Motor neuron (in vitro differentiated cells): ENCODE results near the gene ABCA13. TPM values are rescaled to one million over a fixed set of nuclear protein-coding genes. Genes with fewer than 3 reads are reported as not detected.

Experiments used
- ATAC-seq, 8 experiments: fragments of 200-7000 bp; cut with Tn5 transposase; replicated peaks in 6 of 8; 2 replicates each; pipeline ENCODE4 v1.8.0; 2021; ENCODE audit warnings: mild to moderate bottlenecking in 8 of 8, moderate library complexity in 8 of 8
- H3K27ac ChIP-seq, 2 donors: fragments of 250-450 bp; sonication (Bioruptor Pico); 2 replicates each; pipeline ENCODE4 v1.9.0; 2021; ENCODE audit warnings: antibody characterized with exemption in 2 of 2, mild to moderate bottlenecking in 2 of 2, moderate library complexity in 1 of 2
- H3K4me1 ChIP-seq, 2 donors: fragments of 250-450 bp; sonication (Bioruptor Pico); replicated peaks in 1 of 2; 2 replicates each; pipeline ENCODE4 v1.6.1; 2021; ENCODE audit warnings: antibody characterized with exemption in 2 of 2, mild to moderate bottlenecking in 2 of 2, moderate library complexity in 1 of 2
- H3K4me3 ChIP-seq, 5 donors: fragments of 250-450 bp; sonication (Bioruptor Pico); 2 replicates each; pipeline ENCODE4 v1.9.0; 2021; ENCODE audit warnings: antibody characterized with exemption in 5 of 5, mild to moderate bottlenecking in 5 of 5, moderate library complexity in 4 of 5
- WGBS, 10 experiments: fragments of 450-650 bp; shearing (Covaris generic); methylation state at CpG; one replicate each; pipeline ENCODE4 v1.0.0; 2022; 5-methylcytosine and 5-hydroxymethylcytosine counted together
- in situ Hi-C, 9 experiments: fragments of 400-800 bp; cut with MboI; loops; one replicate each; pipeline ENCODE4 v1.15.0; 2021; ENCODE audit warnings: low sequenced_read_pairs in 9 of 9, low pct_unique_long_range_greater_than_20kb in 2 of 9; ENCODE audit not compliant: unreplicated experiment in 9 of 9
- total RNA-seq, 8 experiments: library from RNA; unstranded; fragments of 300-600 nt; gene quantifications; 2 replicates each; pipeline versions ENCODE4 v1.2.3 to v1.2.4, GENCODE V29; 2022

Gene ABCA13
- total RNA-seq, 8 experiments from 2014 or later: 0.16 to 89.0 (median 1.0) TPM

DNA sequence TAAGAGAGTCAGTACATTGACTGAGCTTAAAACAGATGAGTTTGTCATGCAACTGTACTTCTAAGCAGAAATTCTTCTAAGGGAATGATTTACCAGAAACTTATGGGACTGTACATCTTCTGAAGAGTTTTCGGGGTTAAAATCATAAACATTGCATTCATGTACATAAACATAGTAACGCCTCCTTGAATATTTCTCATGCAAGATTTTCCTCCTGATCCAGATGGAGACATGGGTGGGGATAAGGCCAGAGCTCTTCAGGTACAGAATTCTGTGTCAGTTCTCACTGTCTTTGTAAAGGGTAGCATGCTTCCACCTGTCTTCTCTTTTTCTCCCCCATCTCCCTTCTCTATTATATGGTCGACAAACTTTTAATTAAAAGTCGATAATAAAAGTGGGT lies 335.3 kb downstream of the ABCA13 start:
- ATAC-seq: peak in 3 of 8 experiments; percentile 25 to 69 (median 58)
- peaks cover 8 to 14% of the 10 kb centered on the region in 2 donors for H3K4me1 ChIP-seq
- no peak overlapping the region for H3K4me3 ChIP-seq
- no peak overlapping the region for H3K27ac ChIP-seq
- in situ Hi-C loops: no loop called here
- WGBS, 10 experiments: 7 to 100% (median 78%) methylated on average over 2 to 4 of the region's 4 CpGs

DNA sequence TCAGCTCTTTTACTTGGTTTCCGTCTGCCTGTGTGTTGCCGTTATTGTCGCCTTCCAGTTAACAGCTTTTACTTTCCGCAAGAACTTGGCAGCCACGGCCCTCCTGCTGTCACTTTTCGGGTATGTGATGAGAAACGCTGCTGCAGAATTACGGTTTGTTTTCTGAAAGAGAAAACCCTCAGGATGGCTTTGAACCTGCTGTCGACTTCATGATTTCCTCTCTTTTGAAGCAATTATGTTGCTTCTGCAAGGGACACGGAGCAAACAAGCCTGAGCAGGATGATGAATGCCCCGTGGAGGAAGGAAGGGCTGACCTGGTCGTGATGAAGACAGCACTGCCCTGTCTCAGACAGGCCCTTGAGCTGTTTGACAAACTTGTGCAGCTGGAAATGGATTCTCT lies 339.8 kb downstream of the ABCA13 start:
- Histone ChIP-seq H3K4me1 (peaks cover 14% of the 10 kb centered on the region in 2 donors), H3K4me3 (no peak overlapping the region), H3K27ac (no peak overlapping the region)
- peak in 6 of 8 experiments; percentile 46 to 100 (median 98) for ATAC-seq
- WGBS, 10 experiments: 0 to 39% (median 18%) methylated on average over 1 to 12 of the region's 12 CpGs
- in situ Hi-C loops: no loop called here

DNA sequence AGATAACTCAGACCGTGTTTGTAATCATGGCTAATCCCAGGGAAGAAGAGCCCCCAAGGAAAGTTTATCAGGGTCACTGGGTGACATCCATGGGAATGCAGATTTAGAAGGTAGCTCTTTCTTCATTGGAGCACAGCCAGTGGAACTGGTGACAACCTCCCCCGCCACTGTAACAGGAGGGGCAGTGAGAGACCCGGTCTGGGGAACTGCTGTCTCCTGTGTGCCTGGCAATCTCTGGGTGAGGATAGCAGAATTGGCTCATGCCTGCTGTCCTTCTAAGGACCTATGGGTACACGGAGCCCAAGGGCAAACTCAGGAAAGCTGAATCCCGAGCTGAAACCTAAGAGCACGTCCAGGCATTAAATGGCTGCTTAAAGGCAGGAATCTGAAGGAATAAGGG lies 341.6 kb downstream of the ABCA13 start:
- Histone ChIP-seq H3K4me1 (peaks cover 14 to 16% of the 10 kb centered on the region in 2 donors), H3K4me3 (no peak overlapping the region), H3K27ac (no peak overlapping the region)
- ATAC-seq: no peak
- 0 to 85% (median 62%) methylated on average over 2 to 5 of the region's 6 CpGs for WGBS, 10 experiments
- in situ Hi-C loops: no loop called here

DNA sequence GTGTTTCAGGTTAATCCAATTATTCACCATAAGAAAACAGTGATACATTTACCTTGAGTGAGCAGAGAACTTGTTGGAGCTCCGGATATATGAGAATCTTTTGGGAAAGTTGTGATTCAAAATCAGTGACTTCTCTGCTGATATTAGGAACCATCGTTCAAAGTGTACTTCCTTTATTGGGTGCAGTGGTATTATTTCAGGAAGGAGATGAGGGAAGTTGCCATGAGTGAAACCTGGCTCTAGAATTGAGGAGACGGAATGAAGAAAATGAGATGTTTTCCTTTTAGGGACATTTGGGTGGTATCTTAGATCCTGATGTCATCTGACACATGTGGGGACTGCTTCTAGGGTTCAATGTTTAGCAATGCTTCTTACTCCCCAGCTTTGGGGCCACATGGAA lies 343.9 kb downstream of the ABCA13 start:
- no peak for ATAC-seq
- in situ Hi-C loops: no loop called here
- H3K4me3 ChIP-seq: no peak overlapping the region
- peaks cover 11 to 14% of the 10 kb centered on the region in 2 donors for H3K4me1 ChIP-seq
- no peak overlapping the region for H3K27ac ChIP-seq
- 29 to 100% (median 77%) methylated on average over 1 to 3 of the region's 3 CpGs; no CpG with 5 or more reads in 1 of the 10 experiments for WGBS, 10 experiments

DNA sequence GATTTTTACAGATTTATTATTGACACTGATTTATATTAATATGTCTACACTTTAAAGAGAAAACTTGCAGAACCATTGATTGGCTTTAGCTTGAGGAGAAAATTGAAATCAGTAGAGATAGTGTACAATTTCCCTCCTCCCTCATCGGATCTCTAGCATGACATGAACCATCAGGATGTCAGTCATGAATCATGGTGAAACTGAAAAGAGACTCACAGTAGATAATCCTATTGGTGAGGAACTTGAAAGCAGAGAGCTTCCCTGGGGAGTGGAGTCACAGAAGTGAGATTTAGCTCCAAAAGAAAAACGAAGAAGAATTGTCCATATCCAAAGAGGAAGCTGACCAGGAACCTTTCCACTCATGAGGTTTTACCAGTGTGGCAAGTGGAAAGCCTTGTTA lies 346.8 kb downstream of the ABCA13 start:
- ATAC-seq: no peak
- 0 to 71% (median 57%) methylated on average over 1 to 2 of the region's 2 CpGs for WGBS, 10 experiments
- Histone ChIP-seq H3K27ac (no peak overlapping the region), H3K4me3 (no peak overlapping the region), H3K4me1 (peaks cover 0 to 8% of the 10 kb centered on the region in 2 donors)
- in situ Hi-C loops: no loop called here

DNA sequence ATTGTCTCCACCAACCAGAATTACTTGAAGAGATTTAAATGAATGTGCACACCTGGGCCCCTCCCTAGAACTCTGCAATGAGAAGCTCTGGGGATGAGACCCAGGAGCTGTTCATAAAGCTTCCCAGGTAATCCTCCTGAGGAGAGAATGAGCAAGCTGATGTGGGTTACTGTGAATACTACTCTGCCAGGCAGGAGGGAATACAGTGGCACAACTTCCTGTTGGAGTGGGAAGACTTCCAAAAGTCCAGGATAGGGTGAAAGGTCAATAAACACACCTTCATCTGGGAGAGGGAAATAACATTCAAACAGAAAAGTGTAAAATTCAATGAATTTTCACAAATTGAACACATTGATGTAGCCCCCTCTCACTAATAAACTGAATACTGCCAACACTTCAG lies 351.4 kb downstream of the ABCA13 start:
- no peak for ATAC-seq
- H3K27ac ChIP-seq: no peak overlapping the region
- no peak overlapping the region for H3K4me3 ChIP-seq
- peaks cover 3 to 9% of the 10 kb centered on the region in 2 donors for H3K4me1 ChIP-seq
- in situ Hi-C loops: no loop called here

DNA sequence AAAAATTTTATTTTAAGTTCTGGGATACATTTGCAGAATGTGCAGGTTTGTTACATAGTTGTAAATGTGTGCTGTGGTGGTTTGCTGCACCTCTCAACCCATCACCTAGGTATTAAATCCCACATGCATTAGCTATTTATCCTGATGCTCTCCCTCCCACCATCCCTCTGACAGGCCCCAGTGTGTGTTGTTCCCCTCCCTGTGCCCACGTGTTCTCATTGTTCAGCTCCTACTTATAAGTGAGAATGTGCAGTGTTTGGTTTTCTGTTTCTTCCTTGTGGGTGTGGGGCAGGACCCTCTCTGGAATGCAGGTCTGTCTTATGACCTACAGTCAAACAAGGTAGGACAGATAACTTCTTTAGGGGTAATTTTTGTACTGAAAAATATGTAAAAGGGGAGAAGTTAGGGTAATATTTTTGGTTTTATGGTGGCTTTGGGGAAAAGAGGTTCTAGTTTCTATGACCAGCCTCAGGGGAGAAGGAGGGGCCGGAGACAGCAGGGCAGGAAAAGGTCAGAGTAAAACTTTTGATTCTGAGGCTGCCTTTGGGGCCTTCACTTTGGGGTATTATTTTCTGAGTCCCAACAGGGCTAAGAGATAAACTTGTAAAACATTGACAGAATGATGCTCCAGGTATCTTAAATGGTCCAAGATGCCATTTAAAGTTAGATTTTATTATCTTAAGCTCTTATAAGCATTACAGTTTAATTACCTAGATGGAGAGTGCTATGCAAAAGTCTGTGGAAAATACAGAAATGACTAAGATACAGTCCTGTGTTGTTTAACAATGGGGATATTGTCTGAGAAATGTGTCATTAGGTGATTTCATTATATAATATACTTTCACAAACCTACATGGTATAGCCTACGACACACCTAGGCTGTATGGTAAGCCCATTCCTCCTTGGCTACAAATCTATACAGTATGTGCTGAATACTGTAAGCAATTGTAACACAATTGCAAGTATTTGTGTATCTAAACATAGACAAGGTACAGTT lies 354.8 kb downstream of the ABCA13 start:
- Histone ChIP-seq H3K27ac (no peak overlapping the region), H3K4me1 (peaks cover 2 to 9% of the 10 kb centered on the region in 2 donors), H3K4me3 (no peak overlapping the region)
- in situ Hi-C loops: no loop called here
- ATAC-seq: peak in 3 of 8 experiments; percentile 31 to 77 (median 52)
- 10 to 88% (median 43%) methylated on average over 1 to 3 of the region's 3 CpGs; no CpG with 5 or more reads in 3 of the 10 experiments for WGBS, 10 experiments

DNA sequence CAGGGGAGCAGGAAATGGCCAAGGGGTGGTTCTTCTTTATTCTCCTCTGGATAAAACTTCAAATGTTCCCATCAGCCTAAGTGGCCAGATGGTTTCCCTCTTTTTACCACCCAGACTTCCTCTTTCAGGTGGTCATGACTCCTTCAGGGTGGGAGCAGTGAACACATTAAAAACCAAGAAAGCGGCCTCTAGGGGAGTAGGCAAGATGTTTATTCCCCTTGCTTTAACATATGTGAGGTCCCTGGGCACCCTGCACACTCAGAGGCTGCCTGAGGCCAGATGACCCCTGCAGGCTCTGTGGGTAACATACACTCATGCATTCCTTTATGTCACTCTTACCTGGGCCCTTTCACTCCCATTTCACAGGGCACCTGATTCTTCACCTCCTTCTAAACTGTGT lies 357.4 kb downstream of the ABCA13 start:
- H3K27ac ChIP-seq: no peak overlapping the region
- ATAC-seq: no peak
- H3K4me3 ChIP-seq: no peak overlapping the region
- 17% methylated on average over 1 of the region's 1 CpG; no CpG with 5 or more reads in 9 of the 10 experiments for WGBS, 10 experiments
- peaks cover 2 to 9% of the 10 kb centered on the region in 2 donors for H3K4me1 ChIP-seq
- in situ Hi-C loops: no loop called here

DNA sequence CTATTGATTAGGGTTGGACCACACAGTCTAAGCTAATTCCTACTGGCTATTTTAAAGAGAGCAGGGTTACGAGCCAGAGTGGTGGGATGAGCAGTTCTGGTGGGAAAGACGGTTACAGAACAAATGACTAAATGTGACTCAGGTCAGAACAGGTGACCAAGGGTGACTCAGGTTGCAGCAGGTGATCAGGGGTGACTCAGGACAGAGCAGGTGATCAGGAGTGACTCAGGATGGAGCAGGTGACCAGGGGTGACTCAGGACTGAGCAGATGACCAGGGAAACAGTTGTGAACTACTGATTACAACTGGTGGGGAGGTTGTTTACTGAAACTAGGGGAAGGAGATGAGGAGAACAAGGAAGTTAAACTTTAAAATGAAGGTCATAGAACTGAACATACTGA lies 366.3 kb downstream of the ABCA13 start:
- Histone ChIP-seq H3K4me1 (no peaks in the 10 kb centered on the region), H3K27ac (no peak overlapping the region), H3K4me3 (no peak overlapping the region)
- in situ Hi-C loops: no loop called here
- 33 to 100% (median 86%) methylated on average over 1 to 2 of the region's 2 CpGs; no CpG with 5 or more reads in 4 of the 10 experiments for WGBS, 10 experiments
- ATAC-seq: peak in 2 of 8 experiments; percentile 12 to 47

DNA sequence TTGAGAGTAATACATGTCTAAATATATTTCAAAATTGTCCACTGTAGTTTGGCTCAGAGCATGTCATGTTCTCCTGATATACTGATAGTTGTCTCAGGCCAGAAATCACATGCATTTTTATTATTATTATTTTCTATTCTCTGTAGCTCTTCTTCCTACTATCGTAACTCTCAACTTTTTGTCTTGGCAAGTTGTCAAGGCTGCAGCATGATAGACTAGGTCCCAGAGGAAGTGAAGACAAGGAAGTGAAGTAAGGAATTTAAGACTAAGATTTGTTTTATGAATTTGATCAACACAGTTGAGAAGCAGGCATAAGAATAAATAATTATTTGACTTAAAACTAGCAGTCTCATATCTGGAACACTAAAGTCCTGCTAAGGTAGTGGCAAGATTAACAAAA lies 369.5 kb downstream of the ABCA13 start:
- peaks cover 0 to 3% of the 10 kb centered on the region in 2 donors for H3K4me1 ChIP-seq
- no peak overlapping the region for H3K4me3 ChIP-seq
- 0 to 100% (median 86%) methylated on average over 1 of the region's 1 CpG; no CpG with 5 or more reads in 1 of the 10 experiments for WGBS, 10 experiments
- no peak overlapping the region for H3K27ac ChIP-seq
- ATAC-seq: no peak
- in situ Hi-C loops: no loop called here

DNA sequence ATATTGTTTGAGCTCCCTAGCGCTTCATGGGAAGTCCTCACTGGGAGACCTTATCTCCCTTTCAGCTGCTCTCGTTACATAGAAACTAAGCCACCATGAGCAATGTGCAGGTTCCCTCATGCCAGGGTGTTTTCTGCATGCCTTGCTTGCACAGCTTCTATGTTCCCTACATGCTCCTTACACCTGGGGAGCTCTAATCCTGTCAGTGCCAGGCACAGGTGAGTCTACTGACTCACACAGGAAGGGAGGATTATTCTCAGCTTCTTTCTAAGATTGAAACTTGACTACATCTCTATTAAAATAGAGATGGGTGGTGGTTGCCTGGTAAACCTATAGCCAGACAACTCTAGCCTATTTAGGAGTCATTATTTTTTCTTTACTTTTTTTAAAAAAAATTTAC lies 377.4 kb downstream of the ABCA13 start:
- no peak overlapping the region for H3K4me3 ChIP-seq
- peaks cover 0 to 8% of the 10 kb centered on the region in 2 donors for H3K4me1 ChIP-seq
- no peak for ATAC-seq
- no peak overlapping the region for H3K27ac ChIP-seq
- WGBS, 10 experiments: 0 to 100% (median 57%) methylated on average over 1 to 2 of the region's 2 CpGs; no CpG with 5 or more reads in 6 of the 10 experiments
- in situ Hi-C loops: no loop called here

DNA sequence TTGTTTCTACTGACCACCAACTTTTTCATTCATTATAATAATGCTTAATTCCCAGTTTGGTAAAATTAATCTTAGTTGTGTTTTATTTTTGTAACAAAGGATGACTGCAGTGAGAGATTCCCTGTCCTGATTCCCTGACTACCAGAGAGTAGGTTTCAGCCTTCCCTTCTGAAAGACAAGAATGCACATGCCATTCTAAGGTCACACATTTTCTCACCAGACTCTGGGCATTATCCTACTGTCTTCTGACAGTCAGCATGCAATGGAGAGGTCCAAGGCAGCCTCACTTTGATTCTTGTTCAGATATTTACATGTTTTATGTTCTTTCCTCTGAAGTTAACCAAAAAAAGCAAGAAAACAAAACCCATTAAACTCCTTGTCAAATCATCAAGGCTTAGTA lies 380.4 kb downstream of the ABCA13 start:
- Histone ChIP-seq H3K27ac (peak overlapping the region in 1 of 2 donors; percentile 8), H3K4me3 (no peak overlapping the region), H3K4me1 (peaks cover 0 to 5% of the 10 kb centered on the region in 2 donors)
- peak in 3 of 8 experiments; percentile 62 to 97 (median 79) for ATAC-seq
- in situ Hi-C loops: no loop called here

DNA sequence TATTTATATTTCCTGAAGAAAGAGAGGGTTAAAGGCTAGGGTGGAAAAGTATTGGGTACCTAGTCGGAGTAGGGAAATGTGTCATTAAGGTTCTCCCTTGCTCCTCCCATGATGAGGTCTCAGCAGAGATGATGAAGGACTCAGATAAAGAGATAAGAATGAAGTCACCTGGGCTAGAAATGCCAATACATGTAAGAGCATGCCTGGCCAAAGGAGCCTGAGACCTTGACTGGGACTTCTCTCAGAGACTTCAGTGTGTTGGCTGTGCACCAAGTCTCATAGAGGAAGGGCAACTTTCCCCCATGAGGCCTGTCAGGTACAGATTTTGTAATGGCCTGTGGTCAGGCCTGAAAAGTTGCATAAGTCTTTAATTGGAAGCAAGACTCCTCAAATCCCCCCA lies 392.1 kb downstream of the ABCA13 start:
- H3K4me1 ChIP-seq: no peaks in the 10 kb centered on the region
- H3K4me3 ChIP-seq: no peak overlapping the region
- 86 to 100% (median 88%) methylated on average over 1 of the region's 1 CpG; no CpG with 5 or more reads in 7 of the 10 experiments for WGBS, 10 experiments
- no peak overlapping the region for H3K27ac ChIP-seq
- in situ Hi-C loops: no loop called here
- ATAC-seq: no peak
